ENCODE data around the gene IKZF1. TPM values are rescaled to one million over a fixed set of nuclear protein-coding genes. Genes with fewer than 3 reads are reported as not detected.

The IKZF1 gene
- total RNA-seq, 6 experiments from 2014 or later: not detected

- Mint-ChIP-seq H3K27me3 (ENCODE audit: insufficient read depth) (peaks cover 4% of the 10 kb centered on the region), H3K36me3 (ENCODE audit: low read depth) (no peaks in the 10 kb centered on the region), H3K27ac (no peak overlapping the region), H3K9me3 (no peaks in the 10 kb centered on the region), H3K4me3 (no peak overlapping the region), H3K4me1 (ENCODE audit: low read depth) (peaks cover 5% of the 10 kb centered on the region; the same call in 1 of the 2 replicates)
- no peak for TF ChIP-seq CTCF (IDR thresholded peaks at IDR 0.05)
- DNase-seq: no peak
Measured at GRCh38 chr7:50415844-50416364, 111.4 kb downstream of the IKZF1 start.

- no peak for TF ChIP-seq CTCF (IDR thresholded peaks at IDR 0.05)
- peak overlapping the region; percentile 38; the same call in 1 of the 2 replicates for H3K4me3 Mint-ChIP-seq
- DNase-seq: no peak
- H3K36me3 Mint-ChIP-seq (ENCODE audit: low read depth): no peaks in the 10 kb centered on the region
- no peak overlapping the region for H3K27ac Mint-ChIP-seq
- H3K27me3 Mint-ChIP-seq (ENCODE audit: insufficient read depth): peaks cover 4% of the 10 kb centered on the region
- peaks cover 5% of the 10 kb centered on the region; the same call in 1 of the 2 replicates for H3K4me1 Mint-ChIP-seq (ENCODE audit: low read depth)
- no peaks in the 10 kb centered on the region for H3K9me3 Mint-ChIP-seq
Measured at GRCh38 chr7:50416527-50417182, 112.1 kb downstream of the IKZF1 start.

- Mint-ChIP-seq H3K4me1 (ENCODE audit: low read depth) (peaks cover 5% of the 10 kb centered on the region; the same call in 1 of the 2 replicates), H3K36me3 (ENCODE audit: low read depth) (no peaks in the 10 kb centered on the region), H3K9me3 (no peaks in the 10 kb centered on the region), H3K27ac (no peak overlapping the region), H3K27me3 (ENCODE audit: insufficient read depth) (peaks cover 4% of the 10 kb centered on the region), H3K4me3 (no peak overlapping the region)
- peak; percentile 91 for TF ChIP-seq CTCF (IDR thresholded peaks at IDR 0.05)
- DNase-seq: peak; percentile 72
Measured at GRCh38 chr7:50418086-50418515, 113.6 kb downstream of the IKZF1 start.

GRCh38 chr7:50418526-50419290, 114.2 kb downstream of the IKZF1 start:
- Mint-ChIP-seq H3K27me3 (ENCODE audit: insufficient read depth) (peaks cover 5% of the 10 kb centered on the region), H3K9me3 (no peaks in the 10 kb centered on the region), H3K36me3 (ENCODE audit: low read depth) (no peaks in the 10 kb centered on the region), H3K4me3 (no peak overlapping the region), H3K27ac (no peak overlapping the region), H3K4me1 (ENCODE audit: low read depth) (peaks cover 5% of the 10 kb centered on the region; the same call in 1 of the 2 replicates)
- TF ChIP-seq CTCF (IDR thresholded peaks at IDR 0.05): no peak
- DNase-seq: no peak

- no peak for TF ChIP-seq CTCF (IDR thresholded peaks at IDR 0.05)
- H3K27ac Mint-ChIP-seq: no peak overlapping the region
Measured at GRCh38 chr7:50421043-50421442, 116.5 kb downstream of the IKZF1 start.

More at GRCh38 chr7:50421043-50421442, 116.5 kb downstream of the IKZF1 start:
- DNase-seq: no peak
- no peaks in the 10 kb centered on the region for H3K9me3 Mint-ChIP-seq
- H3K36me3 Mint-ChIP-seq (ENCODE audit: low read depth): no peaks in the 10 kb centered on the region
- H3K4me3 Mint-ChIP-seq: no peak overlapping the region
- peaks cover 3% of the 10 kb centered on the region for H3K27me3 Mint-ChIP-seq (ENCODE audit: insufficient read depth)
- peaks cover 5% of the 10 kb centered on the region; the same call in 1 of the 2 replicates for H3K4me1 Mint-ChIP-seq (ENCODE audit: low read depth)

Measured in HFFc6 (cell line).